Activated CD4-positive, alpha-beta memory T cell treated with anti-CD3 and anti-CD28 coated beads, Interleukin-2, amount 10 ng/mL, durations not matched to agents 7 days and 5 days (primary cell): ENCODE measurements around the gene PRRG2. TPM values are rescaled to one million over a fixed set of nuclear protein-coding genes. Genes with fewer than 3 reads are reported as not detected.
"Not testable (repeated sequence)": the region's sequence is repeated elsewhere in the genome, so short reads cannot be mapped to it uniquely, and the experiment has no call there.

Source experiments
- CTCF ChIA-PET: fragments of 350-600 bp; sonication (Branson Sonifier 250); formaldehyde crosslinking; loops from one replicate; lab custom pipeline; 2021; ENCODE audit warnings: antibody characterized with exemption, inconsistent platforms; lab: Charles Lee
- POLR2A ChIA-PET: fragments of 350-600 bp; sonication (Branson Sonifier 250); formaldehyde crosslinking; loops from one replicate; lab custom pipeline; 2021; ENCODE audit warnings: antibody characterized with exemption; lab: Charles Lee
- DNase-seq: peaks from one replicate; pipeline ENCODE4 v3.0.0-alpha.2; 2020
- H3K27ac Mint-ChIP-seq: one replicate; pipeline ENCODE4 v1.8.0; 2021; ENCODE audit warnings: mild to moderate bottlenecking, mixed read lengths
- H3K27me3 Mint-ChIP-seq: one replicate; pipeline ENCODE4 v1.8.0; 2021; ENCODE audit warnings: mixed read lengths
- H3K36me3 Mint-ChIP-seq: one replicate; pipeline ENCODE4 v1.8.0; 2021; ENCODE audit warnings: low read depth, mixed read lengths
- H3K4me1 Mint-ChIP-seq: one replicate; pipeline ENCODE4 v1.8.0; 2021; ENCODE audit warnings: mixed read lengths
- H3K4me3 Mint-ChIP-seq: one replicate; pipeline ENCODE4 v1.8.0; 2021; ENCODE audit warnings: mild to moderate bottlenecking, mixed read lengths
- H3K9me3 Mint-ChIP-seq: one replicate; pipeline ENCODE4 v1.8.0; 2021; ENCODE audit warnings: mixed read lengths
- total RNA-seq, 2 experiments: library from RNA; stranded (reverse); gene quantifications; one replicate each; pipeline ENCODE4 v1.2.3, GENCODE V29; 2021

The PRRG2 gene
- total RNA-seq, 2 experiments from 2014 or later: 1.0 to 1.1 TPM

DNA sequence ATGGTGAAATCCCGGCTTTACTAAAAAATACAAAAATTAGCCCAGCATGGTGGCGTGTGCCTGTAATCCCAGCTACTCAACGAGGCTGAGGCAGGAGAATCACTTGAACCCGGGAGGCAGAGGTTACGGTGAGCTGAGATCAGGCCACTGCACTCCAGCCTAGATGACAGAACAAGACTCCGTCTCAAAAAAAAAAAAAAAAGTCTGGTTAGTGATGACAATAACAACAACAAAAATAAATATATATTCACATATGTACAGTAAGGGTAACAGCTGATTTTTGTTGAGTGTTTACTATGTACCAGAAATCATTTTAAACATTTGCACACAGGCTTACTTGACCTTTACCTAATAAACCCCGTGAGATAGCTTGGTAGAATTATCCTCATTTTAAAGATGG lies 35.8 kb downstream of the PRRG2 start:
- DNase-seq: no peak
- no peaks in the 10 kb centered on the region for H3K27me3 Mint-ChIP-seq
- no peak overlapping the region for H3K4me3 Mint-ChIP-seq
- no peaks in the 10 kb centered on the region for H3K9me3 Mint-ChIP-seq
- POLR2A ChIA-PET: interaction anchor here (0.7 kb wide), 1 partner anchor 22 kb away, joined by 3 read pairs; no protein-coding TSS in a partner anchor
- H3K36me3 Mint-ChIP-seq: peaks cover 67% of the 10 kb centered on the region
- H3K4me1 Mint-ChIP-seq: peaks cover 17% of the 10 kb centered on the region
- CTCF ChIA-PET: no interaction called here
- no peak overlapping the region for H3K27ac Mint-ChIP-seq

GRCh38 chr19:49617860-49618259 lies 36.7 kb downstream of the PRRG2 start:
- CTCF ChIA-PET: not testable (repeated sequence)

GRCh38 chr19:49624967-49625910 lies 44.1 kb downstream of the PRRG2 start:
- DNase-seq: no peak
- ChIA-PET CTCF (no interaction called here), POLR2A (no interaction called here)
- Mint-ChIP-seq H3K36me3 (peaks cover 48% of the 10 kb centered on the region), H3K4me1 (no peaks in the 10 kb centered on the region), H3K27ac (no peak overlapping the region), H3K9me3 (no peaks in the 10 kb centered on the region), H3K27me3 (no peaks in the 10 kb centered on the region), H3K4me3 (no peak overlapping the region)

More at GRCh38 chr19:49617860-49618259, 36.7 kb downstream of the PRRG2 start:
- POLR2A ChIA-PET: interaction anchor here (1.1 kb wide), 1 partner anchor 16 kb away, joined by 4 read pairs; no protein-coding TSS in a partner anchor
- DNase-seq, H3K27ac Mint-ChIP-seq, H3K4me3 Mint-ChIP-seq, H3K27me3 Mint-ChIP-seq, H3K9me3 Mint-ChIP-seq: not testable (repeated sequence)
- peaks cover 67% of the 10 kb centered on the region for H3K36me3 Mint-ChIP-seq
- H3K4me1 Mint-ChIP-seq: peaks cover 13% of the 10 kb centered on the region

- POLR2A ChIA-PET: no interaction called here
- H3K4me1 Mint-ChIP-seq: no peaks in the 10 kb centered on the region
Measured at GRCh38 chr19:49626226-49626625, 45.1 kb downstream of the PRRG2 start.

GRCh38 chr19:49629659-49630058 lies 48.5 kb downstream of the PRRG2 start:
- CTCF ChIA-PET: no interaction called here

More at GRCh38 chr19:49626226-49626625, 45.1 kb downstream of the PRRG2 start:
- Mint-ChIP-seq H3K4me3 (no peak overlapping the region), H3K27me3 (no peaks in the 10 kb centered on the region), H3K27ac (no peak overlapping the region), H3K36me3 (peaks cover 45% of the 10 kb centered on the region), H3K9me3 (no peaks in the 10 kb centered on the region)
- CTCF ChIA-PET: no interaction called here
- no peak for DNase-seq

GRCh38 chr19:49631014-49631588 lies 50.0 kb downstream of the PRRG2 start:
- Mint-ChIP-seq H3K9me3 (no peaks in the 10 kb centered on the region), H3K36me3 (peaks cover 16% of the 10 kb centered on the region), H3K27me3 (no peaks in the 10 kb centered on the region), H3K4me3 (no peak overlapping the region), H3K4me1 (peaks cover 3% of the 10 kb centered on the region), H3K27ac (no peak overlapping the region)
- DNase-seq: no peak
- ChIA-PET POLR2A (interaction anchor here (0.8 kb wide), 1 partner anchor 10 kb away, joined by 3 read pairs; no protein-coding TSS in a partner anchor), CTCF (no interaction called here)

More at GRCh38 chr19:49629659-49630058, 48.5 kb downstream of the PRRG2 start:
- POLR2A ChIA-PET: interaction anchor here (0.6 kb wide), 1 partner anchor 37 kb away, joined by 3 read pairs; no protein-coding TSS in a partner anchor
- H3K9me3 Mint-ChIP-seq: no peaks in the 10 kb centered on the region
- H3K36me3 Mint-ChIP-seq: peaks cover 21% of the 10 kb centered on the region
- no peak overlapping the region for H3K4me3 Mint-ChIP-seq
- no peak overlapping the region for H3K27ac Mint-ChIP-seq
- DNase-seq: no peak
- no peaks in the 10 kb centered on the region for H3K27me3 Mint-ChIP-seq
- no peaks in the 10 kb centered on the region for H3K4me1 Mint-ChIP-seq

- Mint-ChIP-seq H3K27me3 (no peaks in the 10 kb centered on the region), H3K9me3 (no peaks in the 10 kb centered on the region), H3K27ac (no peak overlapping the region), H3K4me1 (peaks cover 3% of the 10 kb centered on the region), H3K36me3 (peaks cover 16% of the 10 kb centered on the region), H3K4me3 (no peak overlapping the region)
- no peak for DNase-seq
- ChIA-PET CTCF (no interaction called here), POLR2A (interaction anchor here (0.8 kb wide), 1 partner anchor 9 kb away, joined by 3 read pairs; no protein-coding TSS in a partner anchor)
Measured at GRCh38 chr19:49631610-49632192, 50.6 kb downstream of the PRRG2 start.

GRCh38 chr19:49632576-49632975 lies 51.5 kb downstream of the PRRG2 start:
- H3K4me1 Mint-ChIP-seq: peaks cover 5% of the 10 kb centered on the region
- peaks cover 13% of the 10 kb centered on the region for H3K36me3 Mint-ChIP-seq
- ChIA-PET CTCF (interaction anchor here (0.8 kb wide), 1 partner anchor 45 kb away, joined by 3 read pairs; no protein-coding TSS in a partner anchor), POLR2A (no interaction called here)
- no peak overlapping the region for H3K4me3 Mint-ChIP-seq
- H3K27me3 Mint-ChIP-seq: no peaks in the 10 kb centered on the region
- no peaks in the 10 kb centered on the region for H3K9me3 Mint-ChIP-seq
- DNase-seq: no peak
- H3K27ac Mint-ChIP-seq: no peak overlapping the region

DNA sequence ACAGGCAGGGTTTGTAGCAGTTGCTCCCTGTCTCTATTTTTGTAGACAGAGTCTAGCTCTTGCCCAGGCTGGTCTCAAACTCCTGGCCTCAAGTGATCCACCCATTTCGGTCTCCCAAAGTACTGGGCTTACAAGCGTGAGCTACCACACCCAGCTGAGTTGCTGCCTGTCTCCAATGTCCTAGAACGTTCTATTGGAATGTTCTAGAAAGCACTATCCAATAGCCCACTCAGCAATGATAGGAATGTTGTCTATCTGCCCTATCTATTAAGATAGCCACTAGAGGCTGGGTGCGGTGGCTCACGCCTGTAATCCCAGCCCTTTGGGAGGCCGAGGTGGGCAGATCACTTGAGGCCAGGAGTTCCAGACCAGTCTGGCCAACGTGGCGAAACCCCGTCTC lies 52.2 kb downstream of the PRRG2 start:
- H3K27me3 Mint-ChIP-seq, H3K9me3 Mint-ChIP-seq, H3K36me3 Mint-ChIP-seq, H3K4me3 Mint-ChIP-seq, DNase-seq, H3K27ac Mint-ChIP-seq, CTCF ChIA-PET: not testable (repeated sequence)
- H3K4me1 Mint-ChIP-seq: peaks cover 10% of the 10 kb centered on the region
- POLR2A ChIA-PET: interaction anchor here (1.0 kb wide), 1 partner anchor 15 kb away, joined by 4 read pairs; no protein-coding TSS in a partner anchor

- Mint-ChIP-seq H3K4me1 (peaks cover 26% of the 10 kb centered on the region), H3K36me3 (no peaks in the 10 kb centered on the region), H3K4me3 (no peak overlapping the region), H3K27ac (no peak overlapping the region), H3K9me3 (no peaks in the 10 kb centered on the region), H3K27me3 (peaks cover 6% of the 10 kb centered on the region)
- no peak for DNase-seq
- ChIA-PET POLR2A (interaction anchor here (0.6 to 1.3 kb wide), 2 partner anchors 12 to 17 kb away, joined by 3 read pairs; no protein-coding TSS in a partner anchor), CTCF (no interaction called here)
Measured at GRCh38 chr19:49635530-49636232, 54.6 kb downstream of the PRRG2 start.

DNA sequence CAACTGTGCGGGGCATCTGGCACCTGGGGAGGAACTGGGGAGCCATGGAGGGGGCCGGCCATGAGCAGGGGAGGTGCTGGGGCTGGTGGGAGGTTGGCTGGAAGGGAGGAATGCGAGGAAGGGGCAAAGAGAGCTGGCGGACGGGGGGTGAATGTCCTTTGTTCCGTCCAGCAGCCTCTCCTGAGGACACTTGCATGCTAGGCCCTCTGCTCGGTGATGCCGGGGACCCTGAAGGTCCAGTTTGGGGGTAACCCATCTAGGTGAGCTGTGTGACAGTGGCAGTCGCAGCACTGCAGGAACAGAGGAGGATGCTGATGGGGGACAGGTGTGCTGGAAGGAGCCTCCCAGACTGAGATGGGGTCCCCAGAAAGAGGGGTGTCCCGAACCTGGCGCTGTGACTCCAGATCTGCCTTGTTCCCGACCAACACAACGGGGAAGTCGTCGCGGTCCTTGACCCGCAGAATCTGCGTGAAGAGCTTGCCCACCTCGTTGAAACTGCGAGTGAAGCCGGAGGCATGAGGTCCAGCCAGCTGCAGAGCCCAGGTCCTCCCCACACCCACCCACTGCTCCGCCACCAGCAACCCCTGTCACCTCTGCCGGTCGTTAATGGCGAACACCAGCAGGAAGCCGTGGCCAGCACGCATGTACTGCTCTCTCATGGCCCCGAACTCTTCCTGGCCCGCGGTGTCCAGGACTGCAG lies 55.3 kb downstream of the PRRG2 start:
- DNase-seq: no peak
- ChIA-PET CTCF (no interaction called here), POLR2A (interaction anchor here (1.3 kb wide), 1 partner anchor 17 kb away, joined by 3 read pairs; no protein-coding TSS in a partner anchor)
- Mint-ChIP-seq H3K27ac (no peak overlapping the region), H3K9me3 (no peaks in the 10 kb centered on the region), H3K4me3 (no peak overlapping the region), H3K27me3 (peaks cover 6% of the 10 kb centered on the region), H3K4me1 (peaks cover 30% of the 10 kb centered on the region), H3K36me3 (no peaks in the 10 kb centered on the region)
